GM10847 (cell line): Measurements from ENCODE around the gene STK16.

Experiments used
- POLR2A ChIP-seq: IDR thresholded peaks from 2 replicates; pipeline ENCODE4 v1.6.1; 2011; ENCODE audit not compliant: insufficient read length; ENCODE audit errors: extremely low read depth

The STK16 gene

GRCh38 chr2:219225350-219225749, 19.9 kb upstream of the STK16 start:
- TF ChIP-seq POLR2A = no peak

- TF ChIP-seq POLR2A = no peak
Measured at GRCh38 chr2:219228041-219228910, 17.0 kb upstream of the STK16 start.

GRCh38 chr2:219228911-219229304, 16.4 kb upstream of the STK16 start:
- TF ChIP-seq POLR2A = no peak

- peak; percentile 59 for TF ChIP-seq POLR2A
Measured at GRCh38 chr2:219229305-219230058, 15.8 kb upstream of the STK16 start, which contains the start of the genes ANKZF1 and ATG9A. ANKZF1 (plus strand) TSS chr2:219229806; CDS start chr2:219230258, 452 bp downstream. ATG9A (minus strand) TSS chr2:219229636; CDS start chr2:219228024, 1,612 bp downstream.

- TF ChIP-seq POLR2A = no peak
Measured at GRCh38 chr2:219230059-219230540, 15.2 kb upstream of the STK16 start.

GRCh38 chr2:219234331-219234730, 10.9 kb upstream of the STK16 start:
- no peak for TF ChIP-seq POLR2A

- TF ChIP-seq POLR2A = no peak
Measured at GRCh38 chr2:219243291-219243761, 2.0 kb upstream of the STK16 start.

GRCh38 chr2:219244789-219245147, 511 bp upstream of the STK16 start:
- no peak for TF ChIP-seq POLR2A

- no peak for TF ChIP-seq POLR2A
Measured at GRCh38 chr2:219245899-219246230, 586 bp downstream of the STK16 start.

GRCh38 chr2:219246559-219246958, 1.3 kb downstream of the STK16 start:
- no peak for TF ChIP-seq POLR2A

GRCh38 chr2:219247678-219248642, 2.7 kb downstream of the STK16 start:
- no peak for TF ChIP-seq POLR2A

GRCh38 chr2:219248845-219249202, 3.5 kb downstream of the STK16 start:
- no peak for TF ChIP-seq POLR2A

GRCh38 chr2:219249203-219249980, 4.1 kb downstream of the STK16 start:
- TF ChIP-seq POLR2A = peak; percentile 18
